HEK293 (cell line): ENCODE results near the gene TARBP1.
A peak's percentile ranks its signal among the peaks of the same experiment; 100 is the strongest.

Experiments
- CTCF ChIP-seq: fragments of 450-650 bp; formaldehyde crosslinking; IDR thresholded peaks from 2 replicates; pipeline ENCODE4 v1.5.1; 2016; ENCODE audit warnings: missing biosample characterization, missing genetic modification characterization
- EGR2 ChIP-seq: fragments of 450-650 bp; formaldehyde crosslinking; IDR thresholded peaks from 2 replicates; pipeline ENCODE4 v1.5.1; 2016; ENCODE audit warnings: low read depth, missing biosample characterization, missing genetic modification characterization
- GFI1B ChIP-seq: fragments of 450-650 bp; formaldehyde crosslinking; IDR thresholded peaks from 2 replicates; pipeline ENCODE4 v1.5.1; 2016; ENCODE audit warnings: missing biosample characterization, missing genetic modification characterization
- GLI4 ChIP-seq: fragments of 450-650 bp; formaldehyde crosslinking; IDR thresholded peaks from 2 replicates; pipeline ENCODE4 v1.5.1; 2016; ENCODE audit warnings: missing biosample characterization, missing genetic modification characterization
- HOXD13 ChIP-seq: sonication (generic); formaldehyde crosslinking; IDR thresholded peaks from 2 replicates; pipeline ENCODE4 v1.8.0; 2022; ENCODE audit warnings: missing genetic modification reagents, borderline replicate concordance
- IKZF3 ChIP-seq: fragments of 450-650 bp; IDR thresholded peaks from 2 replicates; pipeline ENCODE4 v1.5.0; 2018; ENCODE audit warnings: missing biosample characterization, mild to moderate bottlenecking, missing genetic modification characterization, moderate library complexity
- KLF16 ChIP-seq: fragments of 450-650 bp; formaldehyde crosslinking; IDR thresholded peaks from 2 replicates; pipeline ENCODE4 v1.5.1; 2017; ENCODE audit warnings: missing biosample characterization, missing genetic modification characterization
- OVOL3 ChIP-seq: fragments of 450-650 bp; formaldehyde crosslinking; IDR thresholded peaks from 2 replicates; pipeline ENCODE4 v1.5.1; 2016; ENCODE audit warnings: missing biosample characterization, missing genetic modification characterization
- PRDM1 ChIP-seq: fragments of 450-650 bp; formaldehyde crosslinking; IDR thresholded peaks from 2 replicates; pipeline ENCODE4; 2016; ENCODE audit warnings: missing biosample characterization, missing genetic modification characterization
- SCRT1 ChIP-seq: fragments of 450-650 bp; formaldehyde crosslinking; IDR thresholded peaks from 2 replicates; pipeline ENCODE4 v1.5.1; 2016; ENCODE audit warnings: missing biosample characterization, missing genetic modification characterization, borderline replicate concordance
- ZBTB48 ChIP-seq: fragments of 450-650 bp; formaldehyde crosslinking; IDR thresholded peaks from 2 replicates; pipeline ENCODE4 v1.5.1; 2016; ENCODE audit warnings: missing biosample characterization, missing genetic modification characterization
- ZEB2 ChIP-seq: fragments of 450-650 bp; formaldehyde crosslinking; IDR thresholded peaks from 2 replicates; pipeline ENCODE4 v1.5.1; 2016; ENCODE audit warnings: missing biosample characterization, missing genetic modification characterization
- ZFP69B ChIP-seq: fragments of 450-650 bp; formaldehyde crosslinking; IDR thresholded peaks from 2 replicates; pipeline ENCODE4 v1.5.1; 2016; ENCODE audit warnings: missing biosample characterization, missing genetic modification characterization
- ZIC2 ChIP-seq: fragments of 450-650 bp; formaldehyde crosslinking; IDR thresholded peaks from 2 replicates; pipeline ENCODE4 v1.5.1; 2016; ENCODE audit warnings: missing biosample characterization, missing genetic modification characterization
- ZNF114 ChIP-seq: fragments of 450-650 bp; formaldehyde crosslinking; IDR thresholded peaks from 2 replicates; pipeline ENCODE4 v1.5.0; 2017; ENCODE audit warnings: missing biosample characterization, missing genetic modification characterization
- ZNF174 ChIP-seq: fragments of 450-650 bp; formaldehyde crosslinking; IDR thresholded peaks from 2 replicates; pipeline ENCODE4 v1.5.0; 2017; ENCODE audit warnings: missing biosample characterization, mild to moderate bottlenecking, missing genetic modification characterization
- ZNF211 ChIP-seq: fragments of 450-650 bp; formaldehyde crosslinking; IDR thresholded peaks from 2 replicates; pipeline ENCODE4 v1.5.1; 2016; ENCODE audit warnings: low read depth, missing biosample characterization, missing genetic modification characterization
- ZNF324 ChIP-seq: fragments of 450-650 bp; formaldehyde crosslinking; IDR thresholded peaks from 2 replicates; pipeline ENCODE4 v1.5.1; 2016; ENCODE audit warnings: missing biosample characterization, missing genetic modification characterization
- ZNF394 ChIP-seq: fragments of 450-650 bp; formaldehyde crosslinking; IDR thresholded peaks from 2 replicates; pipeline ENCODE4 v1.5.1; 2016; ENCODE audit warnings: missing biosample characterization, missing genetic modification characterization, mild to moderate bottlenecking, moderate library complexity, borderline replicate concordance
- ZNF404 ChIP-seq: fragments of 450-650 bp; formaldehyde crosslinking; IDR thresholded peaks from 2 replicates; pipeline ENCODE4 v1.5.1; 2017; ENCODE audit warnings: missing biosample characterization, missing genetic modification characterization
- ZNF549 ChIP-seq: fragments of 450-650 bp; IDR thresholded peaks from 2 replicates; pipeline ENCODE4 v1.5.1; 2018; ENCODE audit warnings: missing biosample characterization, missing genetic modification characterization, mild to moderate bottlenecking, inconsistent platforms, moderate library complexity
- ZNF571 ChIP-seq: fragments of 450-650 bp; formaldehyde crosslinking; IDR thresholded peaks from 2 replicates; pipeline ENCODE4 v1.5.0; 2017; ENCODE audit warnings: missing biosample characterization, missing genetic modification characterization
- ZNF610 ChIP-seq: fragments of 450-650 bp; formaldehyde crosslinking; IDR thresholded peaks from 2 replicates; pipeline ENCODE4 v1.5.1; 2016; ENCODE audit warnings: missing biosample characterization, missing genetic modification characterization, borderline replicate concordance
- ZNF654 ChIP-seq: fragments of 450-650 bp; formaldehyde crosslinking; IDR thresholded peaks from 2 replicates; pipeline ENCODE4 v1.5.1; 2016; ENCODE audit warnings: low read depth, missing biosample characterization, missing genetic modification characterization
- ZNF76 ChIP-seq: fragments of 450-650 bp; formaldehyde crosslinking; IDR thresholded peaks from 2 replicates; pipeline ENCODE4; 2016; ENCODE audit warnings: low read depth, missing biosample characterization, missing genetic modification characterization, borderline replicate concordance
- ZNF843 ChIP-seq: fragments of 450-650 bp; formaldehyde crosslinking; IDR thresholded peaks from 2 replicates; pipeline ENCODE4 v1.5.1; 2016; ENCODE audit warnings: missing biosample characterization, missing genetic modification characterization
- ZSCAN18 ChIP-seq: fragments of 450-650 bp; formaldehyde crosslinking; IDR thresholded peaks from 2 replicates; pipeline ENCODE4 v1.5.1; 2016; ENCODE audit warnings: missing biosample characterization, missing genetic modification characterization
- ZXDB ChIP-seq: fragments of 450-650 bp; formaldehyde crosslinking; IDR thresholded peaks from 2 replicates; pipeline ENCODE4 v1.5.1; 2016; ENCODE audit warnings: missing biosample characterization, missing genetic modification characterization
- TF ChIP-seq, protein P1 (sequence below): fragments of 450-650 bp; formaldehyde crosslinking; IDR thresholded peaks from 2 replicates; pipeline ENCODE4 v1.5.1; 2016; ENCODE audit warnings: missing biosample characterization, missing genetic modification characterization, low read depth
- TF ChIP-seq, protein P2 (sequence below): fragments of 450-650 bp; formaldehyde crosslinking; IDR thresholded peaks from 2 replicates; pipeline ENCODE4 v1.5.1; 2016; ENCODE audit warnings: missing biosample characterization, missing genetic modification characterization
- TF ChIP-seq, protein P3 (sequence below): fragments of 450-650 bp; formaldehyde crosslinking; IDR thresholded peaks from 2 replicates; pipeline ENCODE4 v1.5.1; 2017; ENCODE audit warnings: missing biosample characterization, missing genetic modification characterization
- TF ChIP-seq, protein P4 (sequence below): fragments of 450-650 bp; formaldehyde crosslinking; IDR thresholded peaks from 2 replicates; pipeline ENCODE4; 2016; ENCODE audit warnings: missing biosample characterization, missing genetic modification characterization

Gene TARBP1

DNA sequence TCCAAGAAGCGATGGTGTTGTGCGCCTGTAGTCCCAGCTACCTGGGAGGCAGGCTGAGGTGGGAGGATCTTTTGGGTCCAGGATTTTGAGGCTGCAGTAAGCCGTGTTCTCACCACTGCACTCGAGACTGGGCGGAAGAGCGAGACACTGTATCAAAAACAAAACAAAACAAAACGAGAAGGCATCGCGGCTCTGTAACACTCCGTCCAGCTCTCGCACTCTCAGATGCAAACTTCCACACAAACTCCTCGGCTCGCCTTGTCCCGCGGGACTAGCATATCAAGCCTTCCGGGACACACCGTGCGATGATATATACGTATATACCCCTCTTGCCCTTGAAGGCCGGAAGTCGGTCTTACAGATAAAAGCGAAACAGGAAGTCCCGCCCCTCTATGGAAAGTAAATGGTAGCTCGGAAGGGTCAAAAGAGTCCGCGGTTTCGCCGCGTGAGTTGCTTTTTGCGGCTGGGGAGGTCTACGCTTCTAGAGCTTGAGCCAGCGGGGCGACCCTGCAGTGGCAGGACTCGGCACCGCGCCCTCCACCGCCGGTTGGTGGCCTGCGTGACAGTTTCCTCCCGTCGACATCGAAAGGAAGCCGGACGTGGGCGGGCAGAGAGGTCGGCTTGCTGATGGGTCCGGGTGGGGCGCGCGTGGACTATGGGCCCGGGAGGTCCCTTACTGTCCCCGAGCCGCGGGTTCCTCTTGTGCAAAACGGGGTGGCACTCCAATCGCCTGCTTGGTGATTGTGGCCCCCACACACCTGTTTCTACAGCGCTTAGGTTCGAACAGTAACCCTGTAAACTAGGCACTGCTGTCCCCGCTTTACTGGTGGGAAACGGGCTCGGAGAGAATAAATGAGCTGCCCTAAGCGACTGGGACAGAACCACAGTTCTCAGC lies 105.7 kb downstream of the TARBP1 start, which contains the start of gene COA6 (continued):
- TF ChIP-seq, protein P1, sequence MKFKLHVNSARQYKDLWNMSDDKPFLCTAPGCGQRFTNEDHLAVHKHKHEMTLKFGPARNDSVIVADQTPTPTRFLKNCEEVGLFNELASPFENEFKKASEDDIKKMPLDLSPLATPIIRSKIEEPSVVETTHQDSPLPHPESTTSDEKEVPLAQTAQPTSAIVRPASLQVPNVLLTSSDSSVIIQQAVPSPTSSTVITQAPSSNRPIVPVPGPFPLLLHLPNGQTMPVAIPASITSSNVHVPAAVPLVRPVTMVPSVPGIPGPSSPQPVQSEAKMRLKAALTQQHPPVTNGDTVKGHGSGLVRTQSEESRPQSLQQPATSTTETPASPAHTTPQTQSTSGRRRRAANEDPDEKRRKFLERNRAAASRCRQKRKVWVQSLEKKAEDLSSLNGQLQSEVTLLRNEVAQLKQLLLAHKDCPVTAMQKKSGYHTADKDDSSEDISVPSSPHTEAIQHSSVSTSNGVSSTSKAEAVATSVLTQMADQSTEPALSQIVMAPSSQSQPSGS (tag by site-specific recombination): no peak; the same call in none of the 2 replicates
- TF ChIP-seq, protein P2, sequence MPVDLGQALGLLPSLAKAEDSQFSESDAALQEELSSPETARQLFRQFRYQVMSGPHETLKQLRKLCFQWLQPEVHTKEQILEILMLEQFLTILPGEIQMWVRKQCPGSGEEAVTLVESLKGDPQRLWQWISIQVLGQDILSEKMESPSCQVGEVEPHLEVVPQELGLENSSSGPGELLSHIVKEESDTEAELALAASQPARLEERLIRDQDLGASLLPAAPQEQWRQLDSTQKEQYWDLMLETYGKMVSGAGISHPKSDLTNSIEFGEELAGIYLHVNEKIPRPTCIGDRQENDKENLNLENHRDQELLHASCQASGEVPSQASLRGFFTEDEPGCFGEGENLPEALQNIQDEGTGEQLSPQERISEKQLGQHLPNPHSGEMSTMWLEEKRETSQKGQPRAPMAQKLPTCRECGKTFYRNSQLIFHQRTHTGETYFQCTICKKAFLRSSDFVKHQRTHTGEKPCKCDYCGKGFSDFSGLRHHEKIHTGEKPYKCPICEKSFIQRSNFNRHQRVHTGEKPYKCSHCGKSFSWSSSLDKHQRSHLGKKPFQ: peak; percentile 91
- no peak for TF ChIP-seq ZNF174 (tag by site-specific recombination)
- TF ChIP-seq, protein P3, sequence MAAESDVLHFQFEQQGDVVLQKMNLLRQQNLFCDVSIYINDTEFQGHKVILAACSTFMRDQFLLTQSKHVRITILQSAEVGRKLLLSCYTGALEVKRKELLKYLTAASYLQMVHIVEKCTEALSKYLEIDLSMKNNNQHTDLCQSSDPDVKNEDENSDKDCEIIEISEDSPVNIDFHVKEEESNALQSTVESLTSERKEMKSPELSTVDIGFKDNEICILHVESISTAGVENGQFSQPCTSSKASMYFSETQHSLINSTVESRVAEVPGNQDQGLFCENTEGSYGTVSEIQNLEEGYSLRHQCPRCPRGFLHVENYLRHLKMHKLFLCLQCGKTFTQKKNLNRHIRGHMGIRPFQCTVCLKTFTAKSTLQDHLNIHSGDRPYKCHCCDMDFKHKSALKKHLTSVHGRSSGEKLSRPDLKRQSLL (tag by site-specific recombination): peak; percentile 47; the same call in 1 of the 2 replicates
- TF ChIP-seq ZNF394 (tag by site-specific recombination): peak; percentile 66
- peak; percentile 92 for TF ChIP-seq PRDM1 (tag by site-specific recombination)
- TF ChIP-seq CTCF (tag by site-specific recombination): peak; percentile 89
- peak; percentile 84 for TF ChIP-seq ZIC2 (tag by site-specific recombination)
- TF ChIP-seq EGR2 (tag by site-specific recombination): peak; percentile 92
- TF ChIP-seq KLF16 (tag by site-specific recombination): peak; percentile 100
- TF ChIP-seq ZNF211: no peak
- no peak for TF ChIP-seq ZNF404 (tag by site-specific recombination)
- TF ChIP-seq ZBTB48 (tag by site-specific recombination): peak; percentile 99
- peak; percentile 83 for TF ChIP-seq ZEB2 (tag by site-specific recombination)
- TF ChIP-seq, protein P4, sequence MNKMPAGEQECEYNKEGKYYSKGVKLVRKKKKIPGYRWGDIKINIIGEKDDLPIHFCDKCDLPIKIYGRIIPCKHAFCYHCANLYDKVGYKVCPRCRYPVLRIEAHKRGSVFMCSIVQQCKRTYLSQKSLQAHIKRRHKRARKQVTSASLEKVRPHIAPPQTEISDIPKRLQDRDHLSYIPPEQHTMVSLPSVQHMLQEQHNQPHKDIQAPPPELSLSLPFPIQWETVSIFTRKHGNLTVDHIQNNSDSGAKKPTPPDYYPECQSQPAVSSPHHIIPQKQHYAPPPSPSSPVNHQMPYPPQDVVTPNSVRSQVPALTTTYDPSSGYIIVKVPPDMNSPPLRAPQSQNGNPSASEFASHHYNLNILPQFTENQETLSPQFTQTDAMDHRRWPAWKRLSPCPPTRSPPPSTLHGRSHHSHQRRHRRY (tag by site-specific recombination): no peak
- peak; percentile 98 for TF ChIP-seq ZXDB (tag by site-specific recombination)
- peak; percentile 50 for TF ChIP-seq ZFP69B
- TF ChIP-seq ZNF843 (tag by site-specific recombination): peak; percentile 53; the same call in 1 of the 2 replicates
- TF ChIP-seq ZNF324 (tag by site-specific recombination): peak; percentile 85
- TF ChIP-seq ZNF549 (tag by site-specific recombination): no peak
- peak; percentile 72 for TF ChIP-seq ZNF76
- TF ChIP-seq GFI1B (tag by site-specific recombination): peak; percentile 52; the same call in 1 of the 2 replicates
- no peak for TF ChIP-seq ZNF114 (tag by site-specific recombination)
- TF ChIP-seq ZNF654 (tag by site-specific recombination): no peak
- peak; percentile 53; the same call in 1 of the 2 replicates for TF ChIP-seq ZSCAN18
- peak; percentile 67 for TF ChIP-seq ZNF610 (tag by site-specific recombination)
- peak; percentile 90 for TF ChIP-seq GLI4 (tag by site-specific recombination)
- 0 out of 2 replicates have a peak, but pooled peaks have one; percentile 54 for TF ChIP-seq SCRT1 (tag by site-specific recombination)
- TF ChIP-seq ZNF571 (tag by site-specific recombination): no peak
- TF ChIP-seq IKZF3 (tag by site-specific recombination): no peak
- TF ChIP-seq HOXD13: no peak
- TF ChIP-seq OVOL3 (tag by site-specific recombination): peak; percentile 48; the same call in 1 of the 2 replicates
